DMS153 treated with DMSO at 0.1 percent for 48 hours (cell line): ENCODE data around the gene ADAP2.
"Not testable (repeated sequence)": the region's sequence is repeated elsewhere in the genome, so short reads cannot be mapped to it uniquely, and the experiment has no call there.

Experiments
- DNase-seq: peaks from one replicate; lab custom pipeline; 2025; ENCODE audit not compliant: unreplicated experiment; lab: John Stamatoyannopoulos, UW

Gene ADAP2, protein sequence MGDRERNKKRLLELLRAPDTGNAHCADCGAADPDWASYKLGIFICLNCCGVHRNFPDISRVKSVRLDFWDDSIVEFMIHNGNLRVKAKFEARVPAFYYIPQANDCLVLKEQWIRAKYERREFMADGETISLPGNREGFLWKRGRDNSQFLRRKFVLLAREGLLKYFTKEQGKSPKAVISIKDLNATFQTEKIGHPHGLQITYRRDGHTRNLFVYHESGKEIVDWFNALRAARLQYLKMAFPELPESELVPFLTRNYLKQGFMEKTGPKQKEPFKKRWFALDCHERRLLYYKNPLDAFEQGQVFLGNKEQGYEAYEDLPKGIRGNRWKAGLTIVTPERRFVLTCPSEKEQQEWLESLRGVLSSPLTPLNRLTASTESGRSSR

DNA sequence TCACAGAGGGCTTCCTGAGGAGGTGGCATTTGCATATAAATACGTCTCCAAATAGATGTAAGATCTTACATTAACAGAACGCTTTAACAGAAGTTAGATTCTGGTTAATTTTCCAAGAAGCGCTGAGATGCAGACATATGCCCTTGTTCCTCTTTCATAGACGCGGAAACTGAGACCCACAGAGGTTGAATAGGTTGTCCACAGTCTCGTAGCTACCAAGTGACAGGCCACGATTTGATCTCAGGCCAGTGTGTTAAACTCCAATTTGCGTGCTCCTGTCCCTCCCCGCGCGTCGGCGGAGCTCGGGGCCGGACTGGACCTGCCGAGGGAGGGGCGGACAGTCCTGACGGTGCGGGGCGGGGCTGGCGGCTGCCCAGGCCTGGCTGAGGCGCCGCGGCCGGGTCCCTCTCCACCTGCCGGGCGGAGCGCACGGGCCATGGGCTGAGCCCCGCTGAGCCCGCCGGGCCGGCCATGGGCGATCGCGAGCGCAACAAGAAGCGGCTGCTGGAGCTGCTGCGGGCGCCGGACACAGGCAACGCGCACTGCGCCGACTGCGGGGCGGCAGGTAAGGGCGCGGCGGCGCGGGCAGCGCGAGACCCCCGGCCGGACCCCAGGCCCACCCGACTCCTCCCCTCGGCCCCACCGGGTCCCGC is at the start of gene ADAP2:
Gene ADAP2, plus strand, starts transcription at position 402 of the 653 bp plus-strand sequence. Its CDS starts 70 bp downstream, at position 472.
- no peak for DNase-seq

DNA sequence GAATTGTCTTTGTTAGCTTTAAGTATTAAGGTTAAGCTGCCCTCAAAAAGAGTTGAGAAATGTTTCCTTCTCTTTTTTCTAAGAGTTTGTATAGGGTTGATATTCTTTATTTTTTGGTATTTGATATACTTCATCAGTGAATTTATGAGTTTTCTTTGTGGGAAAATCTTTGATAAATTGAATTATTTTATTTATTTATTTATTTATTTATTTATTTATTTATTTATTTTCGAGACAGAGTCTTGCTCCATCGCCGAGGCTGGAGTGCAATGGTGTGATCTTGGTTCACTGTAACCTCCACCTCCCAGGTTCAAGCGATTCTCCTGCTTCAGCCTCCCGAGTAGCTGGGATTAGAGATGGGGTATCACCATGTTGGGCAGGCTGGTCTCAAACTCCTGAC is 35.6 kb upstream of the ADAP2 start:
- DNase-seq = no peak

DNA sequence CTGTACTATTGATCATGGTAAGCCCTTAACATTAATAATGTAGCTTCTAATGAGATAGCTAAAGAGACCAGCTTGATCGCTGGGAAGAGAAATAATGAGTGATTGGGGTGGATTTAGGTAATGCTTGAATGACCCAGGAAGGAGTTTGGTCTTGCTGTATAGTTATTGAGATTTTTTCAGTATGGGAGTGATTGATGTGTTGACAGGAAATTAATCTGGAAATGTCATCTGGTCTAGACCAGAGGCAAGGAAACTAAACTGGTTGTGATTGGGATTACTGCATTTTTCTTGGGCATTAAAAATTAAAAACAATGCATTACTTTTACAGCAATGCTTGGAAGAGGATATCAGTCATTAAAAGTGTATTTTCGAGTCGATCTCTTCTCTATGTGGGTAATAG is 27.5 kb upstream of the ADAP2 start:
- no peak for DNase-seq

DNA sequence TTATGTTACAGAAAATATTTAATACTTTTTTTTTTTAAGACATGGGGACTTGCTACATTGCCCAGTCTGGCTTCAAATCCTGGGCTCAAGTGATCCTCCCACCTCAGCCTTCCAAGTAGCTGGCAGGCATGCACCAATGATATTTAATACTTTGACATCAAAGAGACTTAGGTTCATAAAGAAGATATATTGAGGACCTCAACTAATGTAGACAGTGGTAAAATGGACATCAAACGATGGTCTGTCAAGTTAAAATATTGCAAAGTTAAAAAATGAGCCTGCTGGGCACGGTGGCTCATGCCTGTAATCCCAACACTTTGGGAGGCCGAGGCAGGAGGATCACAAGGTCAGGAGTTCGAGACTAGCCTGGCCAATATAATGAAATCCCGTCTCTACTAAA is 24.4 kb upstream of the ADAP2 start:
- DNase-seq = no peak

DNA sequence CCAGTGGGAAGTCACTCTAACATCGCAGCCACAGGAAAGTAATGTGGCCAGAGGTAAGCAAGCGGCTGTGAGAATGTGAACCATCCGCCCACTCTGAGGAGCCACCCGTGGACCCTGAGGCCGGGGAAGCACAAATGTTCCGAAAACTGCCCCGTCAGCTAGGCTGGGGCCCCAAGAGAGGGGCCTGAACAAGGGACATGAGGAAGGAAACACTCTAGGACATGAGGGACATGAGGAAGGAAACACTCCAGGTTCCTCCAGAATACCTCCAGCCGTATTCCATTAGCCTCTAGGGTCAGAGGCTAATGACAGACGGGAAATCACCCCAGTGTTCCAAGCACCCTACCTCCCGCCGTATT is 16.0 kb upstream of the ADAP2 start:
- no peak for DNase-seq

DNA sequence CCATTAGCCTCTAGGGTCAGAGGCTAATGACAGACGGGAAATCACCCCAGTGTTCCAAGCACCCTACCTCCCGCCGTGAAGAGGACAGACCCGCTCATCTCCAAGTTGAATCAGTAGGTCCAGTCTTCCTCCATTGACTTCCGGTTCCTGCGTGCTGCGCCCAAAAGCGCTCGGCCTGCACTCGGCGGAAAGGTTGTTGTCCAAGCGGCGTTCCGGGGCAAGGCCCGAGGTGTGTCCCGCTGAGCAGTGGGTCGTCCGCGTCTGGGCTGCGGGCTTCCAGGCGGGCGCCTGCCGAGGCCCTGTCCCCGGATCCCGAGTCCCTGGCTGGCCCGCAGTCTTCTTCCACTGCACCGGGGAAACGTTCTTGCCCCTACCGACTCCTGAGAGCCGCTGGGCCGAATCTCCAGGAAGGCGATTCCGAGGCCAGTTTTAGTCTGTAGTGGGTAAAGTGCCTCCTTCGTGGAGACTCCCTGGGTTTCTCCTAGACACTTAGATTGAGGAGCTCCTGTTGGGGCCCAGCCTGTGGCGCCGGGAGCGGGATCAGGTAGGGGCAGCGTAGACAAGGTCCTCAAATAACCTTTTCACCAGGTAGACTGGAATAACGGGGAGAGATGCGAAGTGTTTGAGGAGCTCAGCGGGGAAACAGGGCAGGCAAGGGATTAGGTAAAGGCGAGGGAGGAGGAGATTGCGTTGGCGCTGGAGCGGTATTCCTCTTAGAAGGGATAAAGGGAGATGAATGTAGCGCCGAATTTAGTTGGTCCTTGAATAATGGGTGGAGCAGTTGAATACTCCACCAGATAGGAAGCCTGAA is 15.4 kb upstream of the ADAP2 start, which contains the start of gene TEFM:
Gene TEFM, minus strand, starts transcription at position 138 of the 811 bp plus-strand sequence. Its CDS starts 40 bp downstream, at position 98.
- DNase-seq = peak; percentile 85

DNA sequence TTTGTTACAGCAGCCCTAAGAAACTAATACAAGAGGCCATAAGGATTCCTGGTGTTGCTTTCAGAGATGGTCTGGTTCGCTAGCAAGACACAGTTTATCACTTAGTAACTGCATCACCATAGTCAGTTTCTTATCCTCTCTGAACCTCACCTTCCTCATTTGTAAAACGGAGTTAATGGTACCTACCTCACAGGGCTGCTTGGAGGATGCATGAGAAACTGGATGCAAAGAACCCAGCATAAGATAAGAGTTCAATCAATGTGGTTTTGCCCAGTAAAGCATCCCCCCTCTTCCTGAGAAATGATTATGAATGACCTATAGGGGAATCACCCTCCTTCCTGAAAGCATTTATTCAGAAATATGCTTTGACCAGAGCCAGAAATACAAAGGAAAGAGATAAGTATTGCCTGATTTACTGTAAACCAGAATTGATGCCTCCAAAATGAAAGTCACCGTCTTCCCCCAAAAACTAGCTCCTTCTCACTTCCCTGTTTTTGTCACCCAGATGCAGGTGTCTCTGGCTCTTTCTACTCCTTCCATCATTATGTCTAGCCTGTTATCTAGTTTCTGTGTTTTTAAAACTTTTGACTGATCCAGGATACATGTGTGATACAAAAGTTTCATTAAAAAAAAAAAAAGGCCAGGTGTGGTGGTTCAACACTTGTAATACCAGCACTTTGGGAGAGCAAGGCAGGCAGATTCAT is 12.9 kb upstream of the ADAP2 start:
- DNase-seq = no peak

DNA sequence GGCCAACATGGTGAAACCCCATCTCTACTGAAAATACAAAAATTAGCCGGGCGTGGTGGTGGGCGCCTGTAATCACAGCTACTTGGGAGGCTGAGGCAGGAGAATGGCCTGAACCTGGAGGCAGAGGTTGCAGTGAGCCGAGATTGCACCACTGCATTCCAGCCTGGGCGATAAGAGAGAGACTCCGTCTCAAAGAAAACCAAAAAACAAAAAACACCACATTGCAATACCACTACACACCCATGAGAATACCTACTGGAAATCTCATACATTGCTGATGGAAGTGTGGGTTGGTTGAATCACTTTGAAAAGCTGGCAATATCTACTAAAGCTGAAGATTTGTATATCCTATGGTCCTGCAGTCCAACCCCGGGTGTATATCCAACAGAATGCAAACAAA is 11.6 kb upstream of the ADAP2 start:
- DNase-seq = not testable (repeated sequence)

DNA sequence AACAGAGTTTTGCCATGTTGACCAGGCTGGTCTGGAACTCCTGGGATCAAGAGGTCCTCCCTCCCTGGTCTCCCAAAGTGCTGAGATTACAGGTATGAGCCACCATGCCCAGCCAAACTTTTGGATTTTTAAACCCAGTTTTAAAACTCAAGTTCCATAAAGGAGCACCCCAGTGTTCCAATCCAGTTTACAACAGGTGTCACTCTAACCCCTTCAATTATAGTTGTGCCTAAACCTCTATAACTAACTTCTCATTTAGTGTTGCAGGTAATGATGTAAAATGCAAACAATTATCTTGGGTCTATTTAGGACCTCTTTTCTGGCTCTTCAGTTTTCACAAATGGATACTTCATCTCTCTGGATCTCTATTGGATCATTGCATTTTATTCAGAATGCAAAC is 7.8 kb upstream of the ADAP2 start:
- DNase-seq = no peak

DNA sequence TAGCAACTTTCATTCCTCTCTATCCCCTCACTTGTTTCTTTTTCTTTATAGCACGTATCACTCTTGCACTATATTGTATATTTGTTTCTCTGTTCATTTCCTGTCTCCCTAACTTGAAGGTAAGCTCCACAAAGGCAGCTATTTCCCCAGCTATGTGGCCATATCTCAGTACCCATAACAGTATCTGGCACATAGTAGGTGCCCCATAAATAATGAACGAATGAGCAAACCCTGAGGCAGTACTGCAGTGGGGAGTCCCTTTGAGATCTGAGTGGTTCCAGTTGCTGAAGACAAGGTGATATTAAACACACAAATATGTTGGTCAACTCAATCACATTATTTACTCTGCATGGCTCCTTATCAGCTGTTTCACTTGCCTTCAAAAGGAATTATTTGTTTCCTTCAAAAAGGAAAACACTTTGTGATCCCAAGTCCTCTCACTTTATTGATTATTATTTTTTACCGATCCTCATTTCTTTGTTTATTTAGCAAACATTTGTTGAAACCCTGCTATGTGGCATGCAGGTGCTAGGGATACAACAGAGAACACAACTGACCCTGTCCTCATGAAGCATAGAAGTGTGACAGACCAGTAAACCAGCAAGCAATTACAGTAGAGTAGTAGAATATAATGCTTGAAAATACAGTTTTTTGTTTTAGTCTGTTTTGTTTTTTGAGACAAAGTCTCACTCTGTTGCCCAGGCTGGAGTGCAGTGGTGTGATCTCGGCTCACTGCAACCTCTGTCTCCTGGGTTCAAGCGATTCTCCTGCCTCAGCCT is 5.7 kb upstream of the ADAP2 start:
- DNase-seq = no peak

DNA sequence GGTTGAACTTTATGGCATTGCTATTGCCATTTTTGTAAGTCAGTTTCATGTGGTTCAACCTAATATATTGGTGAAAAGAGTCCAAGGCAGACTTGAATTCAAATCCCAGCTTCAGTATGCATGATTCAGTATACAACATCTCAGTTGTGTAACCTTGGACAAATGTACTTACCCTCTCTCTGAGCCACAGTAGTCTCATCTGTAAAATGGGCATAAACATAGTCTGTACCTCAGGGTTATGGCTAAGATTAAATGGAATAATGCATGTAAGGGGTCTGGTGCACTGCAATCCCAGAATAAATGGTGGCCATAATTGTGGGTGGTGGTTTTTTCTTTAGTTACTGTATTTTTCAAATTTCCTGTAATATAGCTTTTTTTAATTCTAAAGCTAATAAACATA is 4.7 kb upstream of the ADAP2 start:
- no peak for DNase-seq

DNA sequence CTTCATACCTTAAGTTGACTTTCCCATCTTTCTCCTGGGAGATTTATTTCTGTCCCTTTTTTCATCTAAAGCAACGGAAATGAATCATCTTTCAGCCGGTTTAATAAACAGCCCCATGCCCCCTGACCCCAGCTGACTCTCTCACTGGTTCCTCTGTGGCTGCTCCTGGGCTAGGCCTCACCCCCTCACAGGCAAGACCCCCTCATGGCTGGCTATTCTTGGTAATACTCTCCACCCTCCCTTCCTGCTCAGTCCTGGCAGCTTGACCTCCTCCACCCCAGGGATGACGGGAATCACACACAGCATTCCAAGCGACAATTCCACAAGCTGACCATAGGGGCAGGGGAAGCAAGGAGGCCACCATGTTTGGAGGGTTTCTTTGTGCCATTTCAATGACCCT is 1.5 kb upstream of the ADAP2 start:
- DNase-seq = no peak

DNA sequence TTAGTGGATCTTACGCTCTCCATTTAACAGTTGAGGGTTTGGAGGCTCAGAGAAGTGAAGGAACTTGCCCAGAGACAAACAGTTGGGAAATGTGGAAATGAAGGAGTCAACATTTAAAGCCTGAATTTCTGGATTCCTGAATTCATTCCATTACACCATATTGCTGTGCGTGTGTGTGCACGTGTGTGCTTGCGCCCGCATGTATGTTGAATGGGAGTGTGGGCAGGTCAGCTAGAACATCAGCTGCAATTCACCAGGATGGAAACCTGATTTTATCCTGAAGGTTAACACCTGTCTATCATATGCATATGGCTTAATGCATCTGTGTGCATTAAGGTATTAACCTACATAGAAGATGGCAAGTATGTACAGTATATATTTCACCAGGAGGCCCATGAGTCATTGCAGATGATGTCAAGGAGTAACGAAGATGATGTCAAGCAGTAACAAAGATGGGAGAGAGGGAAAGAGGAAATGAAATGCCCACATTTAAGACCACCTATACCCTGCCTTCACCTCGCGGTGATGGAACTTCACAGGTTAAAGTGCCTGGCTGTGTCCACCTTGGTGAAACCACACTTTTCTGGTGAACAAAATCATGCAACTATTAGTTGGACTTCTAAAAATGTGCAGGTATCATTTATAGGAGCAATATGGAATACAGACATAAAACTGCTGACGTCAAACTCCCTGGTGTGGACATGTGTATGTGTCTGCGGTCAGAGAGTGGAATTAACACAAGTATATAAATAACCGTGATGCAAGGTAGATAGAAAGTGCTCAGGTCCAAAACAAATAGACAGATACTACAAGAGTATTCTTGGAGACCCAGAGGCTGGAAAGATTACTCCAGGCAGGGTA is 832 bp upstream of the ADAP2 start:
- no peak for DNase-seq

DNA sequence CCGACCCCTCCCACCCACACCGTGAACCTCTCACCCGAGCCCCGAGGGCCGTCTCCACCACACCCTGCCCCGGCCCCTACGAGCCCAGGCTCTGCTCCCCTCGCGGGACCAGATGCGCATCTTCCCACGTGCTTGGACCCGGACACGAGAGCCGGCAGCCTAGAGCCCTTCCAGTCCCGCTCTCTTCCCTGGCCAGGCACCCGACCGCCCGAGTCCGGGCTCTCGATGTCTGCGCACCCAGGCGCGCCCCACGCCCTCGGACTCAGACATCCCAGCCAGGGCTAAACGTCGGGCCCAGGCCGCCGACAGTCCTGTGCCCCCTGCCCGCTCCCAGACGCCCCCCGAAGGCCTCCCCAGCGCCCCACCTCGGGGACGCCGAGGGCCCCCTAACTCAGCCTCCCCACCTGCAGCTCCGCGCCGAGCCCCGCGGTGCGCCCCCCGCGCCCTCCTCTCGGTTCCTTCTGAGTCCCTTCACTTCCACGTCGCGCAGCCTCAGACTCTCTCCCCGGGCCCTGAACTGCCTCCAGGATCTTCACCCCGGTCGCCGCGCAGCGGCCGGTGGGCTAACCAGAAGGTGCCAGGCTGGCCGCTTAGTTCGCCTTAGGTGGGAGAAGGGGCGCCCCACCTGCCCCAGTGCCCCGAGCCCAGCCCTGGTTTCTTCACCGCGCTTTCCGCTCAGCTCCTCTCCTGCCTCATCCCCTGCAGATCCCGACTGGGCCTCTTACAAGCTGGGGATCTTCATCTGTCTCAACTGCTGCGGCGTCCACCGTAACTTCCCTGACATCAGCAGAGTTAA is 688 bp downstream of the ADAP2 start:
- no peak for DNase-seq

DNA sequence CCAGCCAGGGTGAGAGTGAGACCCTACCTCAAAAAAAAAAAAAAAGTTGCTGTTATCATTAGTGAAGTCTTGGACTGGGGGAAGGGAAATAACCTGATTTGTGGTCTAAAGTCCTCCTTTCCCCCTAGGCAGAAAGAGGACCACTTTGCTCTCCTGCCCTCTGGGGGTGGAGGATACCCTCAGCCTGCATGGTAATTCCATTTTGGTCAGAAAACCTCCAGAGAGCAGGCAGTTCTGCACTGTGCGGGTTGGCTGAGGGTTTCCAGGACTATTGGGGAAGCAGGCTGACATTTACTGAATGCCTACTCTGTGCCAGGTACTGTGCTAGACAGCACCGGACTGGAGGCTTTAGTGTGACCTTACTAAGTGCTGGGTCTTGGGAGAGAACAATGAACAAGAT is 2.6 kb downstream of the ADAP2 start:
- no peak for DNase-seq

DNA sequence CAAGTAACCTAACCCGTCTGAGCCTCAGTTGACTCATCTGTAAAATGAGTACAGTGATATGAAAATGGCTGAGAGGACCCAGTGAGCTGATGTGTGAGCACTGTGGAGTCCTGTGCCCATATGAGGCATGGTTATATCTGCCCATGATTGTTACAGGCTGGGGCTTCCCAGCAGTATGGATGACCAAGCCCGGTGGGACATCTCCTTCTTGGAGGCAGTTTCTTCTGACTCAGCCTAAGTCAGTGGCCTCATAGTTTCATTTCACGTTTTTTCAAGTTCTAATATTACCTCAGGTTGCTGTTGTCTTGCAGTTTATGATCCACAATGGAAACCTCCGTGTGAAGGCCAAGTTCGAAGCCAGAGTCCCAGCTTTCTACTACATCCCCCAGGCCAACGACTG is 4.8 kb downstream of the ADAP2 start:
- no peak for DNase-seq

DNA sequence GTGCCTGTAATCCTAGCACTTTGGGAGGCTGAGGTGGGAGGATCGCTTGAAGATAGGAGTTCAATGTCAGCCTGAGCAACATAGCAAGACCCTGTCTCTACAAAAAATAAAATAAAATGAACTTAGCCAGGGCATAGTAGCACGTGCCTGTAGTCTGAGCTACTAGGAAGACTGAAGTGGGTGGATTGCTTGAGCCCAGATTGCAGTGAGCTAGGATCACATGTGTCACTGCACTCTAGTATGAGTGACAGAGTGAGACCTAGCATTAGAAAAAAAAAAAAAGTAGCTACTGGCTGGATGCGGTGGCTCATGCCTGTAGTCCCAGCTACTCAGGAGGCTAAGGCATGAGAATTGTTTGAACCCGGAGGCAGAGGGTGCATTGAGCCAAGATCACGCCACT is 6.0 kb downstream of the ADAP2 start:
- DNase-seq = no peak

DNA sequence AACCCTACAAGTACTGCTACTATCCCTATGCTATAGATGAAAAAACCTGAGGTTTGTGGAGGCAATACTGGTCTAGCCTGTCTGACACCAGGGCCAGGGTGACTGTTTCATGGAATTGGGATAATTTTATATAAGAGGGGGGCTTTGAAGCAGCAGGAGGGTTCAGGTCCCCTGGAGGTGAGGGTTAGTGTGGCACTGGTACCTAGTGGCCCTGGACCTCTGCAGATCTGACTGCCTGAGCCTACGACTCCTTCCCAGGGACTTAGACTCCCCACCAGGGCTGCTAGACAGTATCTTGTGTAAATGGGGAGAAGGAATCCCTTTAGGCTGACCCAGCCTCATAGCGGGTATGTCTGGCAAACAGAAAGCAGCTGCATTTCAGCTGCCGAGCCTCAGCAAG is 6.8 kb downstream of the ADAP2 start:
- no peak for DNase-seq
